GM12878 (cell line): ENCODE measurements around the gene AURKA. TPM values are rescaled to one million over a fixed set of nuclear protein-coding genes. Genes with fewer than 3 reads are reported as not detected.

Source experiments
- ATAC-seq: fragments of 200-7000 bp; cut with Tn5 transposase; 3 replicates; pipeline ENCODE4 v1.9.1; 2020; ENCODE audit warnings: mild to moderate bottlenecking, moderate library complexity
- BruUV-seq: library from RNA; stranded (reverse); fragments of 400-500 nt; replicated peaks from 2 replicates; lab custom pipeline; 2021; lab: Mats Ljungman, UMichigan
- CTCF ChIA-PET: fragments of 300-600 bp; sonication (Branson Sonifier 250); formaldehyde crosslinking; extraction: SDS; loops from one replicate; lab custom pipeline; 2021; ENCODE audit warnings: inconsistent platforms; lab: Yijun Ruan, JAX
- POLR2A ChIA-PET: fragments of 350-600 bp; formaldehyde crosslinking; extraction: SDS; loops from one replicate; lab custom pipeline; 2021; ENCODE audit warnings: inconsistent platforms; lab: Charles Lee
- RAD21 ChIA-PET: fragments of 300-600 bp; sonication (Branson Sonifier 250); formaldehyde crosslinking; loops from one replicate; lab custom pipeline; 2023; ENCODE audit warnings: antibody characterized with exemption; ENCODE audit not compliant: unreplicated experiment; lab: Charles Lee
- SMC1A ChIA-PET: fragments of 300-600 bp; sonication (Branson Sonifier 250); formaldehyde crosslinking; loops from one replicate; lab custom pipeline; 2023; ENCODE audit not compliant: unreplicated experiment, uncharacterized antibody; lab: Charles Lee
- DNase-seq: peaks from one replicate; pipeline ENCODE4 v3.0.0-alpha.2; 2011; ENCODE audit warnings: low read depth, low spot score
- FAIRE-seq: peaks from 3 replicates; lab custom pipeline; 2011; peaks lifted over from hg19 to GRCh38; lab: Jason Lieb, UNC
- H2AFZ ChIP-seq: 2 replicates; pipeline ENCODE4 v1.6.0; 2011; ENCODE audit warnings: low read depth, low read length, control low read depth; ENCODE audit not compliant: control insufficient read depth
- H3K27ac ChIP-seq: 2 replicates; pipeline ENCODE4 v1.5.1; 2011; ENCODE audit warnings: control low read depth; ENCODE audit not compliant: control insufficient read depth, insufficient read depth
- H3K27me3 ChIP-seq, 2 experiments: replicated peaks in 1 of 2; 2 replicates each; pipeline versions ENCODE4 v1.6.0 to v1.6.1; 2011; ENCODE audit warnings: low read length in 1 of 2; ENCODE audit not compliant: control insufficient read depth in 2 of 2, insufficient read depth in 2 of 2
- H3K36me3 ChIP-seq, 2 experiments: 2 replicates each; pipeline ENCODE4 v1.5.1; 2011; ENCODE audit warnings: low read length in 1 of 2; ENCODE audit not compliant: control insufficient read depth in 2 of 2, insufficient read depth in 2 of 2
- H3K4me1 ChIP-seq: 2 replicates; pipeline ENCODE4 v1.6.1; 2011; ENCODE audit warnings: mild to moderate bottlenecking, low read length, moderate library complexity, mixed read lengths; ENCODE audit not compliant: control insufficient read depth, insufficient read depth
- H3K4me2 ChIP-seq: 2 replicates; pipeline ENCODE4 v1.6.0; 2011; ENCODE audit warnings: control low read depth; ENCODE audit not compliant: control insufficient read depth, insufficient read depth
- H3K4me3 ChIP-seq: fragments of 200-600 bp; sonication (generic); 2 replicates; pipeline ENCODE4 v1.5.1; 2016
- H3K79me2 ChIP-seq: 2 replicates; pipeline ENCODE4 v1.6.0; 2011; ENCODE audit warnings: low read length; ENCODE audit not compliant: control insufficient read depth, insufficient read depth
- H3K9ac ChIP-seq: 2 replicates; pipeline ENCODE4 v1.8.0; 2011; ENCODE audit warnings: low read length, control low read depth, mixed read lengths; ENCODE audit not compliant: control insufficient read depth, insufficient read depth
- H3K9me3 ChIP-seq: replicated peaks from 3 replicates; pipeline ENCODE4 v1.5.1; 2011; ENCODE audit warnings: mild to moderate bottlenecking, low read length; ENCODE audit not compliant: control insufficient read depth, insufficient read depth
- H4K20me1 ChIP-seq: 2 replicates; pipeline ENCODE4 v1.6.0; 2011; ENCODE audit not compliant: control insufficient read depth, insufficient read depth
- BACH1 ChIP-seq: fragments of 450-650 bp; IDR thresholded peaks from 2 replicates; pipeline ENCODE4 v1.6.1; 2017; ENCODE audit warnings: mild to moderate bottlenecking, borderline replicate concordance
- BHLHE40 ChIP-seq, 2 experiments: fragments of 450-650 bp in 1 of 2; IDR thresholded peaks; 2 replicates each; pipeline ENCODE4 v1.6.1; 2011 to 2017; ENCODE audit warnings: low read depth in 2 of 2, borderline replicate concordance in 1 of 2, improper control_type of control experiment in 1 of 2, low read length in 1 of 2, mild to moderate bottlenecking in 1 of 2
- DPF2 ChIP-seq: fragments of 450-650 bp; IDR thresholded peaks from 2 replicates; pipeline ENCODE4 v1.6.1; 2017; ENCODE audit warnings: mild to moderate bottlenecking
- IRF4 ChIP-seq: IDR thresholded peaks from 2 replicates; pipeline ENCODE4 v1.6.1; 2011; ENCODE audit warnings: low read depth, low read length
- PAX5 ChIP-seq: IDR thresholded peaks from 2 replicates; pipeline ENCODE4 v1.6.1; 2011; ENCODE audit warnings: low read depth, low read length, borderline replicate concordance
- RUNX3 ChIP-seq: IDR thresholded peaks from 2 replicates; pipeline ENCODE4 v1.6.1; 2012; ENCODE audit warnings: low read length, inconsistent platforms
- SIN3A ChIP-seq: IDR thresholded peaks from 2 replicates; pipeline ENCODE4 v1.6.1; 2012; ENCODE audit warnings: low read depth, low read length, improper control_type of control experiment
- SP1 ChIP-seq: IDR thresholded peaks from one replicate; pipeline ENCODE4 v1.6.1; 2011; ENCODE audit warnings: low read depth, low read length
- SUZ12 ChIP-seq: fragments of 200-600 bp; sonication (generic); IDR thresholded peaks from one replicate; pipeline ENCODE4 v1.6.1; 2018; ENCODE audit warnings: antibody characterized with exemption, mild to moderate bottlenecking; ENCODE audit not compliant: unreplicated experiment
- TCF12 ChIP-seq: IDR thresholded peaks from 2 replicates; pipeline ENCODE4 v1.6.1; 2011; ENCODE audit warnings: low read depth, mild to moderate bottlenecking, low read length
- WGBS: methylation state at CpG from one replicate; pipeline ENCODE4 v1.1.6; 2016; ENCODE audit warnings: low lambda C conversion rate; ENCODE audit not compliant: insufficient replicate concordance, insufficient coverage; ENCODE audit errors: missing lambda C conversion rate; 5-methylcytosine and 5-hydroxymethylcytosine counted together
- in situ Hi-C: fragments of 300-500 bp; cut with MboI; formaldehyde crosslinking; loops from 9 replicates; pipeline ENCODE4 v1.14.3; 2018; ENCODE audit warnings: mixed read lengths
- intact Hi-C: fragments of 100-400 bp; cut with micrococcal nuclease; formaldehyde crosslinking; loops from one replicate; pipeline ENCODE4 v1.14.2; 2022; ENCODE audit not compliant: unreplicated experiment
- polyA plus RNA-seq, 11 experiments: library from polyadenylated mRNA; depleted of rRNA in 4 of 11; unstranded in 6 of 11; stranded (reverse) in 5 of 11; fragments of >200 nt; fragmentation: Nextera tagmentation in 4 of 11; fragmentation: Illumina TruSeq in 1 of 11; extraction: Ambion mirVana in 4 of 11; extraction: Trizol in 1 of 11; gene quantifications; 1 replicate in 1 of 11; 2 replicates in 10 of 11; pipeline versions ENCODE4 v1.2.1 to v1.2.3, GENCODE V29; 2011 to 2016; ENCODE audit warnings: inconsistent platforms in 2 of 11, missing spikeins in 2 of 11, low read depth in 1 of 11
- total RNA-seq, 4 experiments: library from RNA; depleted of rRNA in 3 of 4; stranded (reverse); fragments of >200 nt in 3 of 4; fragmentation: Illumina TruSeq in 1 of 4; extraction: Trizol in 1 of 4; gene quantifications; 2 replicates each; pipeline versions ENCODE4 v1.2.1 to v1.2.3, GENCODE V29; 2013 to 2021
- TF ChIP-seq, protein P1 (sequence below): fragments of 450-650 bp; IDR thresholded peaks from 2 replicates; pipeline ENCODE4 v1.6.1; 2016; ENCODE audit warnings: mild to moderate bottlenecking
- TF ChIP-seq, protein P2 (sequence below): fragments of 450-650 bp; IDR thresholded peaks from 2 replicates; pipeline ENCODE4 v1.6.1; 2017; ENCODE audit warnings: mild to moderate bottlenecking, moderate library complexity
- TF ChIP-seq, protein P3 (sequence below): IDR thresholded peaks from 2 replicates; pipeline ENCODE4 v1.6.1; 2011; ENCODE audit warnings: borderline replicate concordance, low read depth, mild to moderate bottlenecking, moderate library complexity, low read length; ENCODE audit not compliant: insufficient read depth, poor library complexity, severe bottlenecking
- TF ChIP-seq, protein P4 (sequence below): fragments of 450-650 bp; IDR thresholded peaks from 2 replicates; pipeline ENCODE4 v1.6.1; 2017; ENCODE audit warnings: low read depth, mild to moderate bottlenecking, moderate library complexity

Gene AURKA
- total and polyA plus RNA-seq, 10 of the 15 experiments (the other 5 are each of a cell fraction or from before 2014, with no cell fraction given) = 57.3 to 122 (median 73.4) TPM

DNA sequence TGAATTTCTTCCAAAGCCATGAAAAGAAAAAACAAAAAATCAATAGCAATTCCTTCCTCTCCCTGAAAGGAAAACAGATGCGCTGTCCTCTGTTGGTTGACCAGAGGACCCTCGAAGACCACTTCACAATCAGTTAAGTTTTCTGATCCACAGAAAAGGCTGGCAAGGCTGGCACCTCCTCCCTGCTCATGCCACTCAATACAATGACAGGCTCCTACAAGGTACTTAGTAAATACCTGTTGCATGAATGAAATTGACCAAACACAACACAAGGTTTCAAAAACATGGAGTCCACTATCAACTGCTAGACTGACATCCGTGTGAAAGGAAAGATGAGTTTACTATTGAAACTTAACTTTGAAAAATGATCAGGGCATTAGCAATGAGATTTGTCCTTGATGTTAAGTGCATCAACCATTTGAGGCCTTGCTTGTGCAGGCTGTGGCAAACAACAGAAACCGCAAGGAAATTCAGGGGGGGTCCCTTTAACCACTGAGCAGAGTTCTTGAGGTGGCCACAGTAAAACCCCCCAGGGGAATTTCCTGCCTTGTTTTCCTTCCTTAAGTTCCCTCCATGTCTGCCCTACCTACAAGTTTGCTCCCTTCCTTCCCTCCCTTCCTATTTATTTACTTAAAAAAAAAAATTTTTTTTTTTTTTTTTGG, 48.5 kb upstream of the AURKA start:
- no TSS peak for BruUV-seq
- ChIA-PET RAD21 (interaction anchor here (0.7 to 1.1 kb wide), 2 partner anchors 14 kb away, joined by 3 read pairs; no protein-coding TSS in a partner anchor), SMC1A (interaction anchor here (1.1 to 1.8 kb wide), 4 partner anchors 10 to 15 kb away, joined by 3 to 5 read pairs (median 4); no protein-coding TSS in a partner anchor), POLR2A (interaction anchor here (1.4 to 2.1 kb wide), 2 partner anchors 15 kb away, joined by 3 to 11 read pairs; no protein-coding TSS in a partner anchor), CTCF (interaction anchor here (1.3 kb wide), 1 partner anchor 13 kb away, joined by 3 read pairs; no protein-coding TSS in a partner anchor)
- H3K4me1 ChIP-seq = peaks cover 20% of the 10 kb centered on the region
- H3K36me3 ChIP-seq = no peaks in the 10 kb centered on the region
- no peak overlapping the region for H3K4me3 ChIP-seq
- WGBS = 47% methylated on average over 4 of the region's 4 CpGs
- in situ Hi-C loops = no loop called here
- H3K79me2 ChIP-seq = no peaks in the 10 kb centered on the region
- no peaks in the 10 kb centered on the region for H4K20me1 ChIP-seq
- 0 out of 2 replicates have a peak overlapping the region, but pooled peaks have one; percentile 31 for H3K4me2 ChIP-seq
- H3K27ac ChIP-seq = no peak overlapping the region
- FAIRE-seq (peak; percentile 68), DNase-seq (peak; percentile 58), ATAC-seq (peak; percentile 88)
- intact Hi-C loops = loop anchor here (1.0 kb wide), 1 partner anchor 28 kb away; the partner anchor contains the start of gene RTF2
- H2AFZ ChIP-seq = no peak overlapping the region
- no peaks in the 10 kb centered on the region for H3K27me3 ChIP-seq
- H3K9me3 ChIP-seq = no peaks in the 10 kb centered on the region
- no peak overlapping the region for H3K9ac ChIP-seq
- TF ChIP-seq SUZ12 = no peak
- TF ChIP-seq, protein P1, sequence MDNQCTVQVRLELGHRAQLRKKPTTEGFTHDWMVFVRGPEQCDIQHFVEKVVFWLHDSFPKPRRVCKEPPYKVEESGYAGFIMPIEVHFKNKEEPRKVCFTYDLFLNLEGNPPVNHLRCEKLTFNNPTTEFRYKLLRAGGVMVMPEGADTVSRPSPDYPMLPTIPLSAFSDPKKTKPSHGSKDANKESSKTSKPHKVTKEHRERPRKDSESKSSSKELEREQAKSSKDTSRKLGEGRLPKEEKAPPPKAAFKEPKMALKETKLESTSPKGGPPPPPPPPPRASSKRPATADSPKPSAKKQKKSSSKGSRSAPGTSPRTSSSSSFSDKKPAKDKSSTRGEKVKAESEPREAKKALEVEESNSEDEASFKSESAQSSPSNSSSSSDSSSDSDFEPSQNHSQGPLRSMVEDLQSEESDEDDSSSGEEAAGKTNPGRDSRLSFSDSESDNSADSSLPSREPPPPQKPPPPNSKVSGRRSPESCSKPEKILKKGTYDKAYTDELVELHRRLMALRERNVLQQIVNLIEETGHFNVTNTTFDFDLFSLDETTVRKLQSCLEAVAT = peak; percentile 75; the same call in 1 of the 2 replicates
- TF ChIP-seq BACH1 = no peak
- TF ChIP-seq TCF12 = peak; percentile 54; the same call in 1 of the 2 replicates
- TF ChIP-seq BHLHE40 (IDR thresholded peaks at IDR 0.05; ENCODE audit: borderline replicate concordance in 1 of 2, low read depth in 2 of 2, low read length in 1 of 2) = peak; percentile 66 to 69
- TF ChIP-seq, protein P2, sequence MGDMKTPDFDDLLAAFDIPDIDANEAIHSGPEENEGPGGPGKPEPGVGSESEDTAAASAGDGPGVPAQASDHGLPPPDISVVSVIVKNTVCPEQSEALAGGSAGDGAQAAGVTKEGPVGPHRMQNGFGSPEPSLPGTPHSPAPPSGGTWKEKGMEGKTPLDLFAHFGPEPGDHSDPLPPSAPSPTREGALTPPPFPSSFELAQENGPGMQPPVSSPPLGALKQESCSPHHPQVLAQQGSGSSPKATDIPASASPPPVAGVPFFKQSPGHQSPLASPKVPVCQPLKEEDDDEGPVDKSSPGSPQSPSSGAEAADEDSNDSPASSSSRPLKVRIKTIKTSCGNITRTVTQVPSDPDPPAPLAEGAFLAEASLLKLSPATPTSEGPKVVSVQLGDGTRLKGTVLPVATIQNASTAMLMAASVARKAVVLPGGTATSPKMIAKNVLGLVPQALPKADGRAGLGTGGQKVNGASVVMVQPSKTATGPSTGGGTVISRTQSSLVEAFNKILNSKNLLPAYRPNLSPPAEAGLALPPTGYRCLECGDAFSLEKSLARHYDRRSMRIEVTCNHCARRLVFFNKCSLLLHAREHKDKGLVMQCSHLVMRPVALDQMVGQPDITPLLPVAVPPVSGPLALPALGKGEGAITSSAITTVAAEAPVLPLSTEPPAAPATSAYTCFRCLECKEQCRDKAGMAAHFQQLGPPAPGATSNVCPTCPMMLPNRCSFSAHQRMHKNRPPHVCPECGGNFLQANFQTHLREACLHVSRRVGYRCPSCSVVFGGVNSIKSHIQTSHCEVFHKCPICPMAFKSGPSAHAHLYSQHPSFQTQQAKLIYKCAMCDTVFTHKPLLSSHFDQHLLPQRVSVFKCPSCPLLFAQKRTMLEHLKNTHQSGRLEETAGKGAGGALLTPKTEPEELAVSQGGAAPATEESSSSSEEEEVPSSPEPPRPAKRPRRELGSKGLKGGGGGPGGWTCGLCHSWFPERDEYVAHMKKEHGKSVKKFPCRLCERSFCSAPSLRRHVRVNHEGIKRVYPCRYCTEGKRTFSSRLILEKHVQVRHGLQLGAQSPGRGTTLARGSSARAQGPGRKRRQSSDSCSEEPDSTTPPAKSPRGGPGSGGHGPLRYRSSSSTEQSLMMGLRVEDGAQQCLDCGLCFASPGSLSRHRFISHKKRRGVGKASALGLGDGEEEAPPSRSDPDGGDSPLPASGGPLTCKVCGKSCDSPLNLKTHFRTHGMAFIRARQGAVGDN = peak; percentile 41; the same call in 1 of the 2 replicates
- TF ChIP-seq, protein P3, sequence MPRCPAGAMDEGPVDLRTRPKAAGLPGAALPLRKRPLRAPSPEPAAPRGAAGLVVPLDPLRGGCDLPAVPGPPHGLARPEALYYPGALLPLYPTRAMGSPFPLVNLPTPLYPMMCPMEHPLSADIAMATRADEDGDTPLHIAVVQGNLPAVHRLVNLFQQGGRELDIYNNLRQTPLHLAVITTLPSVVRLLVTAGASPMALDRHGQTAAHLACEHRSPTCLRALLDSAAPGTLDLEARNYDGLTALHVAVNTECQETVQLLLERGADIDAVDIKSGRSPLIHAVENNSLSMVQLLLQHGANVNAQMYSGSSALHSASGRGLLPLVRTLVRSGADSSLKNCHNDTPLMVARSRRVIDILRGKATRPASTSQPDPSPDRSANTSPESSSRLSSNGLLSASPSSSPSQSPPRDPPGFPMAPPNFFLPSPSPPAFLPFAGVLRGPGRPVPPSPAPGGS = peak; percentile 63
- TF ChIP-seq, protein P4, sequence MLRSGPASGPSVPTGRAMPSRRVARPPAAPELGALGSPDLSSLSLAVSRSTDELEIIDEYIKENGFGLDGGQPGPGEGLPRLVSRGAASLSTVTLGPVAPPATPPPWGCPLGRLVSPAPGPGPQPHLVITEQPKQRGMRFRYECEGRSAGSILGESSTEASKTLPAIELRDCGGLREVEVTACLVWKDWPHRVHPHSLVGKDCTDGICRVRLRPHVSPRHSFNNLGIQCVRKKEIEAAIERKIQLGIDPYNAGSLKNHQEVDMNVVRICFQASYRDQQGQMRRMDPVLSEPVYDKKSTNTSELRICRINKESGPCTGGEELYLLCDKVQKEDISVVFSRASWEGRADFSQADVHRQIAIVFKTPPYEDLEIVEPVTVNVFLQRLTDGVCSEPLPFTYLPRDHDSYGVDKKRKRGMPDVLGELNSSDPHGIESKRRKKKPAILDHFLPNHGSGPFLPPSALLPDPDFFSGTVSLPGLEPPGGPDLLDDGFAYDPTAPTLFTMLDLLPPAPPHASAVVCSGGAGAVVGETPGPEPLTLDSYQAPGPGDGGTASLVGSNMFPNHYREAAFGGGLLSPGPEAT = peak; percentile 89
- peak; percentile 98 for TF ChIP-seq RUNX3
- 0 out of 2 replicates have a peak, but pooled peaks have one; percentile 39 for TF ChIP-seq IRF4
- TF ChIP-seq DPF2 = peak; percentile 53
- no peak for TF ChIP-seq SIN3A
- peak; percentile 14 for TF ChIP-seq SP1
- peak; percentile 48; the same call in 1 of the 2 replicates for TF ChIP-seq PAX5
